ENCODE data around the gene GMPPA.
A peak's percentile ranks its signal among the peaks of the same experiment; 100 is the strongest.

Gene GMPPA

GRCh38 chr2:219474285-219475060 is 24.2 kb upstream of the GMPPA start:
- DNase-seq (ENCODE audit: low read depth), result no peak
- no peak for TF ChIP-seq CTCF (IDR thresholded peaks at IDR 0.05; ENCODE audit: low read depth, low read length, missing control alignments)
- H3K4me3 ChIP-seq (ENCODE audit: low read depth, low read length), result no peak overlapping the region
- in situ Hi-C loops (cut with HindIII; ENCODE audit: low sequenced_read_pairs), result no loop called here

DNA sequence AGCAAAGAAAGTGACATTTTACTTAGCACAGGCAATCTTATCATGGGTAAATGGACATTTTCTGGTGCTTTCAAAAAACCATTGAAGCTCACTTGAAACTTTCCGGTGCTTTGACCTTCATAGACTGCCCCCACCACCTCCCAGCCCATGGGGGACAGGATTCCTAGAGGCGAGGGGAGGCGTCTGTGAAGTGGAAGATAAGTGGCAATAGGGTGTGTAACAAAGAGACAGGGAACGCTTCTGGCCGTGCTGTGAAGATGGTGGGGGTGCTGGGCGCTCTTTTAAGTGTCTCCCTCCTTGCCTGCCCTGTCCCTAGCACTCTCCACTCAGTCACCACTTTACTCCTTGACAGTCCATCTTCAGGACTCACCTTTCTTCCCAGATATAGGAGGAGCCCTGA is 23.4 kb upstream of the GMPPA start:
- in situ Hi-C loops (cut with HindIII; ENCODE audit: low sequenced_read_pairs), result no loop called here
- no peak overlapping the region for H3K4me3 ChIP-seq (ENCODE audit: low read depth, low read length)
- no peak for DNase-seq (ENCODE audit: low read depth)
- TF ChIP-seq CTCF (IDR thresholded peaks at IDR 0.05; ENCODE audit: low read depth, low read length, missing control alignments), result no peak

DNA sequence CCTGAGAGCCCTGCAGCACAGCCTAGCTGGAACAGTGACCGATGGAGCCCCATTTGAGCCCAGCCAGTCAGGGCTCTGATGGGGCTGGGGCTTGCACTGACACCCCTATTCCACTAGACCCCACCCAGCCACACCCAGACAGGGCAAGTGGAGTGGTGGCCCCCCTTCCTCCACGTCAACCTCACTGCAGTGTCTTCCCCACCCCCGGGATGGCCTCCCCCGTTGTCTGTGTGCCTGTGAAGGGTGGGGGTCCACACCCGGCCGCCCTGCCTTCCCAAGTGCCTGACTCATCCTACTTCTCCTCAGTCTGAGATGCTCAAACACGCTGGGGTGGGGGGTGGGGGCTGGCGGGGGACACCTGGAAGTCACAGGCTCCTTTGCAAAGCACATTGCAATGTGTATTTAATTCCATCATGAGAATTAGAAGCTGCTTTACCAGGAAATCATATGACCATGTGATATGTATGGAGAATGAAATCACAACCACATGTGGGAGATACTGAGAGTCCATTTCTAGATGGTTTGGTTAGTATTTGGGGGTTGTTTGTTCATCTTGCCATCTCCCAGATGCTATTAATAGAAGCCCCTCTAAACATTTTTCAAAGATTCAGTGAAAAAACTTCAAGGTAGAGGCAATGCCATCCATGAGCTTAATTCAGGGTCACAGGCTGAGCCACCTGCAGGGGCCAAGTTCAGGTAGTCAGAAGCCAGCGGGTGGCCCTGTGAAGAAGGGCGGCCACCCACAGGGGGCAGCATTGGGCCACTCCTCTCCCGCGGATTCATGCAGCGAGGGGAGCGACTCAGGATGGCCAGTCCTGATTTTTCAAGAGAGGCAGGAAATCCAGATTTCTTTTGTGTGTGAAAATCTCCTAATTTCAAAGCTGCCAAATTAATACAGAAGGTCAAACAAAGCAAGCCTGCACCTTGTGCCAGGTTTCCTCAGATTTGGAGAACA is 22.7 kb upstream of the GMPPA start:
- peak; percentile 88 for TF ChIP-seq CTCF (IDR thresholded peaks at IDR 0.05; ENCODE audit: low read depth, low read length, missing control alignments)
- DNase-seq (ENCODE audit: low read depth), result no peak
- in situ Hi-C loops (cut with HindIII; ENCODE audit: low sequenced_read_pairs), result no loop called here
- no peak overlapping the region for H3K4me3 ChIP-seq (ENCODE audit: low read depth, low read length)

GRCh38 chr2:219476652-219477151 is 22.0 kb upstream of the GMPPA start:
- no peak overlapping the region for H3K4me3 ChIP-seq (ENCODE audit: low read depth, low read length)
- no peak for TF ChIP-seq CTCF (IDR thresholded peaks at IDR 0.05; ENCODE audit: low read depth, low read length, missing control alignments)
- no peak for DNase-seq (ENCODE audit: low read depth)
- in situ Hi-C loops (cut with HindIII; ENCODE audit: low sequenced_read_pairs), result no loop called here

- in situ Hi-C loops (cut with HindIII; ENCODE audit: low sequenced_read_pairs), result no loop called here
- H3K4me3 ChIP-seq (ENCODE audit: low read depth, low read length), result no peak overlapping the region
- no peak for TF ChIP-seq CTCF (IDR thresholded peaks at IDR 0.05; ENCODE audit: low read depth, low read length, missing control alignments)
- no peak for DNase-seq (ENCODE audit: low read depth)
Observed at GRCh38 chr2:219477179-219477578, 21.5 kb upstream of the GMPPA start.

DNA sequence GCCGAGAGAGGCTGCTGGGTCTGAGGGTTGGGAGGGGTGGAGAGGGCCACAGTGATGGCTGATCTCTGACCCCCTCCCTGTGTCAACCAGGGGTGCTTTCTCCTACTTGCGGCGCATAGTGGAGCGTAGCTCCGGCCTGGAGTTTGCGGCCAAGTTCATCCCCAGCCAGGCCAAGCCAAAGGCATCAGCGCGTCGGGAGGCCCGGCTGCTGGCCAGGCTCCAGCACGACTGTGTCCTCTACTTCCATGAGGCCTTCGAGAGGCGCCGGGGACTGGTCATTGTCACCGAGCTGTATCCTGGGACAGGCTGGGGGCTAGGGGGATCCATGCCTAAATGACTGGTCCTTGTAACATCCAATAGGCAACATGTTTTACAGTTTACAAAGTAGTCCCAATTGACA is 20.9 kb upstream of the GMPPA start:
- H3K4me3 ChIP-seq (ENCODE audit: low read depth, low read length), result no peak overlapping the region
- TF ChIP-seq CTCF (IDR thresholded peaks at IDR 0.05; ENCODE audit: low read depth, low read length, missing control alignments), result no peak
- DNase-seq (ENCODE audit: low read depth), result no peak
- in situ Hi-C loops (cut with HindIII; ENCODE audit: low sequenced_read_pairs), result no loop called here

Data from astrocyte of the cerebellum (primary cell).